GM23338 (cell line): ENCODE measurements around the gene MYO1E. TPM values are rescaled to one million over a fixed set of nuclear protein-coding genes. Genes with fewer than 3 reads are reported as not detected.

Experiments used
- ATAC-seq: fragments of 200-7000 bp; cut with Tn5 transposase; 3 replicates; pipeline ENCODE4 v1.9.1; 2020
- DNase-seq: peaks from one replicate; pipeline ENCODE4 v3.0.0-alpha.2; 2015; ENCODE audit warnings: low spot score
- H2AFZ ChIP-seq: fragments of 200-600 bp; sonication (generic); 2 replicates; pipeline ENCODE4 v1.8.0; 2016; ENCODE audit warnings: antibody characterized with exemption, mild to moderate bottlenecking, moderate library complexity
- H3F3A ChIP-seq: fragments of 200-600 bp; sonication (generic); replicated peaks from 2 replicates; pipeline ENCODE4 v1.8.0; 2017; ENCODE audit warnings: antibody characterized with exemption, mixed run types, low read depth
- H3K27ac ChIP-seq: fragments of 200-600 bp; sonication (generic); 2 replicates; pipeline ENCODE4 v1.6.1; 2016; ENCODE audit warnings: low read depth
- H3K27me3 ChIP-seq: fragments of 200-600 bp; sonication (generic); 2 replicates; pipeline ENCODE4 v1.8.0; 2016; ENCODE audit warnings: mild to moderate bottlenecking, mixed run types, moderate library complexity; ENCODE audit not compliant: insufficient read depth
- H3K36me3 ChIP-seq: fragments of 200-600 bp; sonication (generic); 2 replicates; pipeline ENCODE4 v1.8.0; 2016; ENCODE audit warnings: mild to moderate bottlenecking; ENCODE audit not compliant: insufficient read depth
- H3K4me1 ChIP-seq: fragments of 200-600 bp; sonication (generic); 2 replicates; pipeline ENCODE4 v1.8.0; 2016; ENCODE audit warnings: mild to moderate bottlenecking, moderate library complexity; ENCODE audit not compliant: insufficient read depth
- H3K4me2 ChIP-seq: fragments of 200-600 bp; sonication (generic); 2 replicates; pipeline ENCODE4 v1.7.1; 2017; ENCODE audit warnings: mixed run types
- H3K4me3 ChIP-seq: fragments of 200-600 bp; sonication (generic); 2 replicates; pipeline ENCODE4 v1.6.1; 2016; ENCODE audit warnings: mixed run types
- H3K79me2 ChIP-seq: fragments of 200-600 bp; sonication (generic); replicated peaks from 2 replicates; pipeline ENCODE4 v1.8.0; 2017; ENCODE audit warnings: mild to moderate bottlenecking; ENCODE audit not compliant: insufficient read depth
- H3K9me2 ChIP-seq: fragments of 200-600 bp; sonication (generic); 2 replicates; pipeline ENCODE4 v1.8.0; 2017; ENCODE audit not compliant: insufficient read depth
- H4K20me1 ChIP-seq: fragments of 200-600 bp; sonication (generic); replicated peaks from 2 replicates; pipeline ENCODE4 v1.8.0; 2017; ENCODE audit warnings: mild to moderate bottlenecking; ENCODE audit not compliant: insufficient read depth
- H3K27ac Mint-ChIP-seq: 2 replicates; pipeline ENCODE4 v1.8.0; 2020; ENCODE audit warnings: inconsistent platforms, mild to moderate bottlenecking, moderate library complexity, mixed read lengths
- H3K27me3 Mint-ChIP-seq: 3 replicates; pipeline ENCODE4 v1.8.0; 2022; ENCODE audit warnings: low read depth, mild to moderate bottlenecking, moderate library complexity, mixed read lengths, inconsistent platforms; ENCODE audit not compliant: insufficient read depth, poor library complexity
- H3K36me3 Mint-ChIP-seq: 3 replicates; pipeline ENCODE4 v1.8.0; 2021; ENCODE audit warnings: low read depth, mild to moderate bottlenecking, inconsistent platforms, moderate library complexity, mixed read lengths
- H3K4me1 Mint-ChIP-seq: 3 replicates; pipeline ENCODE4 v1.8.0; 2020; ENCODE audit warnings: mild to moderate bottlenecking, inconsistent platforms, mixed read lengths
- H3K4me3 Mint-ChIP-seq: 3 replicates; pipeline ENCODE4 v1.8.0; 2021; ENCODE audit warnings: moderate library complexity, mild to moderate bottlenecking, inconsistent platforms, mixed read lengths
- H3K9me3 Mint-ChIP-seq: 3 replicates; pipeline ENCODE4 v1.8.0; 2020; ENCODE audit warnings: moderate library complexity, mild to moderate bottlenecking, inconsistent platforms, mixed read lengths
- CREB1 ChIP-seq: fragments of 250-450 bp; sonication (Bioruptor Pico); IDR thresholded peaks from 2 replicates; pipeline ENCODE4 v1.5.0; 2020; ENCODE audit warnings: low read depth, mild to moderate bottlenecking, moderate library complexity
- EZH2 ChIP-seq: fragments of 200-600 bp; sonication (generic); IDR thresholded peaks from one replicate; pipeline ENCODE4 v1.8.0; 2017; ENCODE audit warnings: antibody characterized with exemption, mild to moderate bottlenecking, low read depth; ENCODE audit not compliant: unreplicated experiment
- EZH2phosphoT487 ChIP-seq: fragments of 200-600 bp; sonication (generic); IDR thresholded peaks from one replicate; pipeline ENCODE4 v1.8.1; 2018; ENCODE audit warnings: antibody characterized with exemption; ENCODE audit not compliant: unreplicated experiment
- JUNB ChIP-seq: IDR thresholded peaks from one replicate; pipeline ENCODE4 v1.6.1; 2016; ENCODE audit warnings: antibody characterized with exemption; ENCODE audit not compliant: unreplicated experiment
- NANOG ChIP-seq: IDR thresholded peaks from 2 replicates; pipeline ENCODE4 v1.6.1; 2016; ENCODE audit warnings: antibody characterized with exemption, borderline replicate concordance
- POLR2AphosphoS5 ChIP-seq: IDR thresholded peaks from 2 replicates; pipeline ENCODE4 v1.6.1; 2016; ENCODE audit warnings: antibody characterized with exemption, low read depth
- STAT1 ChIP-seq: IDR thresholded peaks from one replicate; pipeline ENCODE4 v1.6.1; 2016; ENCODE audit warnings: antibody characterized with exemption; ENCODE audit not compliant: unreplicated experiment
- ZNF114 ChIP-seq: fragments of 250-450 bp; sonication (Bioruptor Pico); IDR thresholded peaks from 2 replicates; pipeline ENCODE4 v1.5.0; 2020; ENCODE audit warnings: mild to moderate bottlenecking, moderate library complexity
- ZNF331 ChIP-seq: fragments of 250-450 bp; sonication (Bioruptor Pico); IDR thresholded peaks from 2 replicates; pipeline ENCODE4 v1.5.0; 2020; ENCODE audit warnings: low read depth, mild to moderate bottlenecking, moderate library complexity
- polyA plus RNA-seq: library from polyadenylated mRNA; unstranded; fragments of >200 nt; fragmentation: Nextera tagmentation; extraction: Ambion mirVana; gene quantifications from 2 replicates; pipeline ENCODE4 v1.2.1, GENCODE V29; 2016
- total RNA-seq: library from RNA; depleted of rRNA; stranded (reverse); fragments of >200 nt; shearing (Covaris generic); gene quantifications from 2 replicates; pipeline ENCODE4 v1.2.3, GENCODE V29; 2014
- TF ChIP-seq, protein P1 (sequence below): IDR thresholded peaks from one replicate; pipeline ENCODE4 v1.6.1; 2018; ENCODE audit warnings: antibody characterized with exemption; ENCODE audit not compliant: unreplicated experiment
- TF ChIP-seq, protein P2 (sequence below): IDR thresholded peaks from 2 replicates; pipeline ENCODE4 v1.6.1; 2016; ENCODE audit warnings: antibody characterized with exemption
- TF ChIP-seq, protein P3 (sequence below): fragments of 250-450 bp; sonication (Bioruptor Pico); IDR thresholded peaks from 2 replicates; pipeline ENCODE4 v1.5.0; 2020; ENCODE audit warnings: mild to moderate bottlenecking, moderate library complexity
- TF ChIP-seq, protein P4 (sequence below), 2 experiments: fragments of 200-600 bp in 1 of 2; sonication (generic) in 1 of 2; conservative IDR thresholded peaks; 2 replicates each; pipeline versions ENCODE4 v1.5.1 to v1.6.1; 2016 to 2017; ENCODE audit warnings: antibody characterized with exemption in 2 of 2, low read depth in 2 of 2, mild to moderate bottlenecking in 2 of 2, moderate library complexity in 1 of 2

Gene MYO1E
- total and polyA plus RNA-seq, 2 experiments from 2014 or later = 68.3 to 131 TPM

DNA sequence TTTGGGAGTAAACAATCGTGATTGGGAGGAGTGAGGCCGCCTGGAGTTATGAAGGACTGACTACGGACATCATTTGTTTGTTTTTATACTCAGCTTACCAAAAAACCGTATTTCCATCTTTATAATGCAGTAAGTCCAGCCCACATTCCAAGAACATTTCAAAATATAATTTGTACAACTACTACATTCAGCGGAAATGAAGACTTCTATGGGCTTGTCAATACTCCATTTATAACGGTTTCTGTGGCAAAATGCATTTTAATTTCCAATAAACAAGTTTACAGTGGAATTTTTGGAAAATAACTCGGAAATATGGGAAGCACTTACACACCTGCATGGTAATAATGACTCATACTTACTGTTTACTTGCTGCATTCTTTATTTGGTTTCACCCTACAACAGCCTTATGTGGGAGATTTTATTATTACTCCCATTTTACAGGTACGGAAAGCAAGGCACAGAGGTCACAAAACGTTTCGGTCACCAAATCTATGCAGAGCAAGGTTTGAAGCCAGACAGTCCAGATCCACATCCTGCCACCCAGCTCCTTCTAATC is 103.7 kb downstream of the MYO1E start:
- no peak overlapping the region for H2AFZ ChIP-seq
- DNase-seq (no peak), ATAC-seq (no peak)
- H3K4me3 ChIP-seq = no peak overlapping the region
- H3F3A ChIP-seq = no peaks in the 10 kb centered on the region
- no peaks in the 10 kb centered on the region for H3K9me2 ChIP-seq
- peaks cover 4% of the 10 kb centered on the region; the same call in 1 of the 2 replicates for H3K79me2 ChIP-seq
- H3K9me3 Mint-ChIP-seq = no peaks in the 10 kb centered on the region
- peaks cover 2% of the 10 kb centered on the region for H3K27me3 Mint-ChIP-seq
- H3K27me3 ChIP-seq = no peaks in the 10 kb centered on the region
- peaks cover 25% of the 10 kb centered on the region for H3K4me1 Mint-ChIP-seq
- H3K4me3 Mint-ChIP-seq = no peak overlapping the region
- peak overlapping the region; percentile 44; the same call in 1 of the 2 replicates for H3K27ac Mint-ChIP-seq
- no peak overlapping the region for H3K4me2 ChIP-seq
- H4K20me1 ChIP-seq = no peaks in the 10 kb centered on the region
- H3K36me3 Mint-ChIP-seq = no peaks in the 10 kb centered on the region
- peaks cover 8% of the 10 kb centered on the region; the same call in 1 of the 2 replicates for H3K4me1 ChIP-seq
- no peak overlapping the region for H3K27ac ChIP-seq
- H3K36me3 ChIP-seq = no peaks in the 10 kb centered on the region
- TF ChIP-seq ZNF331 (CRISPR knock-in tag) (no peak), POLR2AphosphoS5 (no peak), EZH2phosphoT487 (no peak), NANOG (no peak), STAT1 (no peak), EZH2 (no peak), ZNF114 (no peak), JUNB (no peak), CREB1 (CRISPR knock-in tag) (no peak)
- TF ChIP-seq, protein P1, sequence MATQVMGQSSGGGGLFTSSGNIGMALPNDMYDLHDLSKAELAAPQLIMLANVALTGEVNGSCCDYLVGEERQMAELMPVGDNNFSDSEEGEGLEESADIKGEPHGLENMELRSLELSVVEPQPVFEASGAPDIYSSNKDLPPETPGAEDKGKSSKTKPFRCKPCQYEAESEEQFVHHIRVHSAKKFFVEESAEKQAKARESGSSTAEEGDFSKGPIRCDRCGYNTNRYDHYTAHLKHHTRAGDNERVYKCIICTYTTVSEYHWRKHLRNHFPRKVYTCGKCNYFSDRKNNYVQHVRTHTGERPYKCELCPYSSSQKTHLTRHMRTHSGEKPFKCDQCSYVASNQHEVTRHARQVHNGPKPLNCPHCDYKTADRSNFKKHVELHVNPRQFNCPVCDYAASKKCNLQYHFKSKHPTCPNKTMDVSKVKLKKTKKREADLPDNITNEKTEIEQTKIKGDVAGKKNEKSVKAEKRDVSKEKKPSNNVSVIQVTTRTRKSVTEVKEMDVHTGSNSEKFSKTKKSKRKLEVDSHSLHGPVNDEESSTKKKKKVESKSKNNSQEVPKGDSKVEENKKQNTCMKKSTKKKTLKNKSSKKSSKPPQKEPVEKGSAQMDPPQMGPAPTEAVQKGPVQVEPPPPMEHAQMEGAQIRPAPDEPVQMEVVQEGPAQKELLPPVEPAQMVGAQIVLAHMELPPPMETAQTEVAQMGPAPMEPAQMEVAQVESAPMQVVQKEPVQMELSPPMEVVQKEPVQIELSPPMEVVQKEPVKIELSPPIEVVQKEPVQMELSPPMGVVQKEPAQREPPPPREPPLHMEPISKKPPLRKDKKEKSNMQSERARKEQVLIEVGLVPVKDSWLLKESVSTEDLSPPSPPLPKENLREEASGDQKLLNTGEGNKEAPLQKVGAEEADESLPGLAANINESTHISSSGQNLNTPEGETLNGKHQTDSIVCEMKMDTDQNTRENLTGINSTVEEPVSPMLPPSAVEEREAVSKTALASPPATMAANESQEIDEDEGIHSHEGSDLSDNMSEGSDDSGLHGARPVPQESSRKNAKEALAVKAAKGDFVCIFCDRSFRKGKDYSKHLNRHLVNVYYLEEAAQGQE = no peak
- TF ChIP-seq, protein P2, sequence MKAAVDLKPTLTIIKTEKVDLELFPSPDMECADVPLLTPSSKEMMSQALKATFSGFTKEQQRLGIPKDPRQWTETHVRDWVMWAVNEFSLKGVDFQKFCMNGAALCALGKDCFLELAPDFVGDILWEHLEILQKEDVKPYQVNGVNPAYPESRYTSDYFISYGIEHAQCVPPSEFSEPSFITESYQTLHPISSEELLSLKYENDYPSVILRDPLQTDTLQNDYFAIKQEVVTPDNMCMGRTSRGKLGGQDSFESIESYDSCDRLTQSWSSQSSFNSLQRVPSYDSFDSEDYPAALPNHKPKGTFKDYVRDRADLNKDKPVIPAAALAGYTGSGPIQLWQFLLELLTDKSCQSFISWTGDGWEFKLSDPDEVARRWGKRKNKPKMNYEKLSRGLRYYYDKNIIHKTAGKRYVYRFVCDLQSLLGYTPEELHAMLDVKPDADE = no peak
- TF ChIP-seq, protein P3, sequence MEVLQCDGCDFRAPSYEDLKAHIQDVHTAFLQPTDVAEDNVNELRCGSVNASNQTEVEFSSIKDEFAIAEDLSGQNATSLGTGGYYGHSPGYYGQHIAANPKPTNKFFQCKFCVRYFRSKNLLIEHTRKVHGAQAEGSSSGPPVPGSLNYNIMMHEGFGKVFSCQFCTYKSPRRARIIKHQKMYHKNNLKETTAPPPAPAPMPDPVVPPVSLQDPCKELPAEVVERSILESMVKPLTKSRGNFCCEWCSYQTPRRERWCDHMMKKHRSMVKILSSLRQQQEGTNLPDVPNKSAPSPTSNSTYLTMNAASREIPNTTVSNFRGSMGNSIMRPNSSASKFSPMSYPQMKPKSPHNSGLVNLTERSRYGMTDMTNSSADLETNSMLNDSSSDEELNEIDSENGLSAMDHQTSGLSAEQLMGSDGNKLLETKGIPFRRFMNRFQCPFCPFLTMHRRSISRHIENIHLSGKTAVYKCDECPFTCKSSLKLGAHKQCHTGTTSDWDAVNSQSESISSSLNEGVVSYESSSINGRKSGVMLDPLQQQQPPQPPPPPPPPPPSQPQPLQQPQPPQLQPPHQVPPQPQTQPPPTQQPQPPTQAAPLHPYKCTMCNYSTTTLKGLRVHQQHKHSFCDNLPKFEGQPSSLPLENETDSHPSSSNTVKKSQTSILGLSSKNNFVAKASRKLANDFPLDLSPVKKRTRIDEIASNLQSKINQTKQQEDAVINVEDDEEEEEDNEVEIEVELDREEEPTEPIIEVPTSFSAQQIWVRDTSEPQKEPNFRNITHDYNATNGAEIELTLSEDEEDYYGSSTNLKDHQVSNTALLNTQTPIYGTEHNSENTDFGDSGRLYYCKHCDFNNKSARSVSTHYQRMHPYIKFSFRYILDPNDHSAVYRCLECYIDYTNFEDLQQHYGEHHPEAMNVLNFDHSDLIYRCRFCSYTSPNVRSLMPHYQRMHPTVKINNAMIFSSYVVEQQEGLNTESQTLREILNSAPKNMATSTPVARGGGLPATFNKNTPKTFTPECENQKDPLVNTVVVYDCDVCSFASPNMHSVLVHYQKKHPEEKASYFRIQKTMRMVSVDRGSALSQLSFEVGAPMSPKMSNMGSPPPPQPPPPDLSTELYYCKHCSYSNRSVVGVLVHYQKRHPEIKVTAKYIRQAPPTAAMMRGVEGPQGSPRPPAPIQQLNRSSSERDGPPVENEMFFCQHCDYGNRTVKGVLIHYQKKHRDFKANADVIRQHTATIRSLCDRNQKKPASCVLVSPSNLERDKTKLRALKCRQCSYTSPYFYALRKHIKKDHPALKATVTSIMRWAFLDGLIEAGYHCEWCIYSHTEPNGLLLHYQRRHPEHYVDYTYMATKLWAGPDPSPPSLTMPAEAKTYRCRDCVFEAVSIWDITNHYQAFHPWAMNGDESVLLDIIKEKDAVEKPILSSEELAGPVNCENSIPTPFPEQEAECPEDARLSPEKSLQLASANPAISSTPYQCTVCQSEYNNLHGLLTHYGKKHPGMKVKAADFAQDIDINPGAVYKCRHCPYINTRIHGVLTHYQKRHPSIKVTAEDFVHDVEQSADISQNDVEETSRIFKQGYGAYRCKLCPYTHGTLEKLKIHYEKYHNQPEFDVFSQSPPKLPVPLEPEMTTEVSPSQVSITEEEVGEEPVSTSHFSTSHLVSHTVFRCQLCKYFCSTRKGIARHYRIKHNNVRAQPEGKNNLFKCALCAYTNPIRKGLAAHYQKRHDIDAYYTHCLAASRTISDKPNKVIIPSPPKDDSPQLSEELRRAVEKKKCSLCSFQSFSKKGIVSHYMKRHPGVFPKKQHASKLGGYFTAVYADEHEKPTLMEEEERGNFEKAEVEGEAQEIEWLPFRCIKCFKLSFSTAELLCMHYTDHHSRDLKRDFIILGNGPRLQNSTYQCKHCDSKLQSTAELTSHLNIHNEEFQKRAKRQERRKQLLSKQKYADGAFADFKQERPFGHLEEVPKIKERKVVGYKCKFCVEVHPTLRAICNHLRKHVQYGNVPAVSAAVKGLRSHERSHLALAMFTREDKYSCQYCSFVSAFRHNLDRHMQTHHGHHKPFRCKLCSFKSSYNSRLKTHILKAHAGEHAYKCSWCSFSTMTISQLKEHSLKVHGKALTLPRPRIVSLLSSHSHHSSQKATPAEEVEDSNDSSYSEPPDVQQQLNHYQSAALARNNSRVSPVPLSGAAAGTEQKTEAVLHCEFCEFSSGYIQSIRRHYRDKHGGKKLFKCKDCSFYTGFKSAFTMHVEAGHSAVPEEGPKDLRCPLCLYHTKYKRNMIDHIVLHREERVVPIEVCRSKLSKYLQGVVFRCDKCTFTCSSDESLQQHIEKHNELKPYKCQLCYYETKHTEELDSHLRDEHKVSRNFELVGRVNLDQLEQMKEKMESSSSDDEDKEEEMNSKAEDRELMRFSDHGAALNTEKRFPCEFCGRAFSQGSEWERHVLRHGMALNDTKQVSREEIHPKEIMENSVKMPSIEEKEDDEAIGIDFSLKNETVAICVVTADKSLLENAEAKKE (CRISPR knock-in tag) = no peak
- TF ChIP-seq, protein P4, sequence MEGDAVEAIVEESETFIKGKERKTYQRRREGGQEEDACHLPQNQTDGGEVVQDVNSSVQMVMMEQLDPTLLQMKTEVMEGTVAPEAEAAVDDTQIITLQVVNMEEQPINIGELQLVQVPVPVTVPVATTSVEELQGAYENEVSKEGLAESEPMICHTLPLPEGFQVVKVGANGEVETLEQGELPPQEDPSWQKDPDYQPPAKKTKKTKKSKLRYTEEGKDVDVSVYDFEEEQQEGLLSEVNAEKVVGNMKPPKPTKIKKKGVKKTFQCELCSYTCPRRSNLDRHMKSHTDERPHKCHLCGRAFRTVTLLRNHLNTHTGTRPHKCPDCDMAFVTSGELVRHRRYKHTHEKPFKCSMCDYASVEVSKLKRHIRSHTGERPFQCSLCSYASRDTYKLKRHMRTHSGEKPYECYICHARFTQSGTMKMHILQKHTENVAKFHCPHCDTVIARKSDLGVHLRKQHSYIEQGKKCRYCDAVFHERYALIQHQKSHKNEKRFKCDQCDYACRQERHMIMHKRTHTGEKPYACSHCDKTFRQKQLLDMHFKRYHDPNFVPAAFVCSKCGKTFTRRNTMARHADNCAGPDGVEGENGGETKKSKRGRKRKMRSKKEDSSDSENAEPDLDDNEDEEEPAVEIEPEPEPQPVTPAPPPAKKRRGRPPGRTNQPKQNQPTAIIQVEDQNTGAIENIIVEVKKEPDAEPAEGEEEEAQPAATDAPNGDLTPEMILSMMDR (conservative IDR thresholded peaks at IDR 0.05; ENCODE audit: low read depth in 2 of 2) = no peak
